Inflammatory macrophage treated with lipopolysaccharide for 4 hours (primary cell): ENCODE data around the gene SLC7A4.
"Not testable (repeated sequence)": the region's sequence is repeated elsewhere in the genome, so short reads cannot be mapped to it uniquely, and the experiment has no call there.

Source experiments
- DNase-seq: peaks from one replicate; pipeline ENCODE4 v3.0.0-alpha.2; 2020

Gene SLC7A4

DNA sequence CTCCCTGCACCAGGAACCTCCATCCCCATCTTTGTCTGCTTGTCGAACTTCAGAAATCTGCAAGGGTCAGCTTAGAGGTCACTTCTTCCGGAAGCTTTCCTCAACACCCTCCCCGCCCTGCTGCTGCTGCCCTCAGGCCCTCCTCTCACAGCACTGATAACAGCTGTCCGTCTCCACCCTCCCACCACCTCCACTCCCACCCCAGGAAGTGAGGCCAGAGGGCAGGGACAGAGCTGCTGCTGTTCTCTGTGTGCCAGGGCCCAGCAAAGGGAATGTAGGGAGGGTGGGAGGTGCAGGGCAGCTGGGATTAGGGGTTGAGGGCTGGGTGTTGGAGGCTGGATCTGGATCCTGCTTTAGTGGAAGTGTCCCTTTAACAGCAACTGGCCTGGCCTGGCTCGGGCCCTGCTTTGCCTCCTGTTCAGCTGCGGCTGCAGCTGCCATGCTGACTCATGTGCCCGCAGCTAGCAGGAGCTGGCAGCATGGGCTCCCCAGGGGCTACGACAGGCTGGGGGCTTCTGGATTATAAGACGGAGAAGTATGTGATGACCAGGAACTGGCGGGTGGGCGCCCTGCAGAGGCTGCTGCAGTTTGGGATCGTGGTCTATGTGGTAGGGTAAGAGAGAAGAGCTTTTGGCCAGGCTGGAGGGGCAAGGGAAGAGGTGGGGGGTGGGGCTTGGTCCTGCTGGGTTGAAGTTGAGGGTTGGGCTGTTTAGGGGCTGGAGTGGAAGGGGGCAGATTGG is 17.5 kb downstream of the SLC7A4 start, which contains the start of gene P2RX6:
Gene P2RX6, plus strand, starts transcription at position 440 of the 740 bp plus-strand sequence. Its CDS starts 10 bp downstream, at position 450.
- peak; percentile 19 for DNase-seq

- DNase-seq, result peak; percentile 79
Measured at GRCh38 chr22:21014202-21014725, 18.1 kb downstream of the SLC7A4 start.

DNA sequence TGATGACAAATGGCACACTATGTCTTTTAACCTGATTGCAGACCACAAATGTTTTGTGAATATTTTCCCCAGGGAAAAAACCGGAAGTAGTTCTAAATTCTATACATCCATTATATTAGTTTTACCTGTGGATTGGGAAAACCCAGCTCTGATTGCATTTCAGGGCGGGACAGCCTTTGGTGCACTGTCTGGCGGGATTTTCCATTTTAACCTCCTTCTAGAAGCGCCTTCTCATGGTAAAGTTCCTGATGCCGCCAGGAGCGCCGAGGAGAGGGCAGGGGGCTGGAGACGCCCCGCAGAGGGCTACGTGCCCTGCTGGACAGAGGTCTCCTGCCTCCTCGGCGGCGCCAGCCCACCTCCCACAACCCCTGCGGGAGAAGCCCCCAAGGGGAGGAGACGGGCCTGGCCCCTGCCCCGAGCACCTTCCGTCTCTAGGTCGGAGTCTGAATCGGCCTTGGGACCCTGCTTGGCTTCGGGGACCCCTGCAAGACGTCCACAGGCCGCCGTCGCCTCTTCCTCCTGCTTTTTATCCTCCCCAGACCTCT is 18.6 kb downstream of the SLC7A4 start:
- DNase-seq, result no peak

DNA sequence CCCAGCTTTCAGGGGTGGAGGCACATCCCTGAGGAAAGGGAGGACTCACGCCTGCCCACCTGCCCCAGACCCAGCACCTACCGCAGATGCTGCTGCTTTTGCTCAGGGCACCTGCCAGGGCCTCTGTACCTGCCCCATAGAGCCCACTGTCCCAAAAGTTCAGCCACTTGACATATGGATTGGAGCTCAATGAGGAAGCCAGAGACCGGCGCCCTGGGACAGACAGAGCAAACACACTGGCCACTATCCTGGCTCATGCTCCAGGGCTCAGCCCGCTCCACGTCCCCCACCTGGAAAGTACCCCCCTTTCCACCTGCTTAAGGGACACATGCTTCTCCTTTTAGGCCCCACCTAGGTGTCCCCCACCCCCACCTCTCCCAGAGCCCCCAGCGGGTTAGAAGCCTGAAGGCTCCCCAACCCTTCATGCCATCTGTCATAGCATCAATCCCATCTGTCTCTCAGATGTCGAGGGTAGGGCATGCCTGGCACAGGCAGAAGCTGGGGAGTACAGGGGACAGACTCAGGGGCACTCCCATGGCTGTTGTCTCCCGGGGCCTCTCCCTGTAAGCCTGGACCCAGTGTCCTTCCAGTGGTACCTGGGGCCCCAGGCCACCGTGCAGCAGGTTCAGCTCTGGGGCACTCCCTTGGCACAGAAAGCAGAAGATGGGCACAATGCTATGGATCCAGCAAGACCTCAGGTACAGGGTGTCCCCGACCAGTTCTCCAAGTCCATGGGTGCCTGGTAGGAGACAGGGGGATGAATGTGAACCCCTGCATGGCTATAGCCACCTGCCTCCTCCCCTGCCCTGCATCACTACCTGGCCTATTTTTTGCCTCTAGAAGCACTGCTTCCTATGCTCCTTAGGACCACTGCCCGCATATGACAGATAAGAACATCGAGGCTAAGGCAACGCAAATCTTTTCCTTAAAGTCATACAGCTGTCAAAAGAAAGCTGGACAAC is 19.6 kb downstream of the SLC7A4 start:
- no peak for DNase-seq

DNA sequence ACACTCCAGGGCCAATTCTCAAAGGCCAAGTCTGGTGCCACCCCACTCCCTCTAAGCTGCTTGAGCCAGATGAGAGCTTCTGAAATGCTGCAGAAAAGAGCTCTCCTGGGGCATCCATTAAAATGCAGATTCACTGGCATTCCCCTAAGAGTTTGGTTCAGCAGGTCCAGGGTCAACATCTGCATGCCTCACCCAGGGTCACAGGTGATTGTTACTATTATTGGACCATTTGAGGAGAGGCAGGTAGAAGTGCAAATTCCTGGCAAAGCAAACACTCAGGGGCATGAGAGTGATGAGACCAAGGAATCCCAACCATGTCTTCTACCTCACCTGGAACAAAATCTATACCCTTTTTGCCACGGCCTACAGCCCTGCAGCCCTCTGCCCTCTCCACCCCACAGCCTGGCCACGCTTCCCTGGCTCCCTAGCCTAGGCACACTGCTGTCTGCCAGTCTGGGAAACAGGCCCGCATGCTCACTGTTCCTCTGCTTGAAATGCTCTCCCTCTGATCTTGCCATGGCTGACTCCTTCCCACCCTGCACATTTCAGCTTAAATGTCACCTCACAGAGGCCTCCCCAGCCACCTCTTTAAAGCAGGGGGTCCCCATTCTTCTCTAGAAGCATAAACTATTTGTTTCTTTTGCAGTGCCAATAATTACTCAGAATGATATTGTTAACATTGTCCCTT is 21.8 kb downstream of the SLC7A4 start:
- no peak for DNase-seq

DNA sequence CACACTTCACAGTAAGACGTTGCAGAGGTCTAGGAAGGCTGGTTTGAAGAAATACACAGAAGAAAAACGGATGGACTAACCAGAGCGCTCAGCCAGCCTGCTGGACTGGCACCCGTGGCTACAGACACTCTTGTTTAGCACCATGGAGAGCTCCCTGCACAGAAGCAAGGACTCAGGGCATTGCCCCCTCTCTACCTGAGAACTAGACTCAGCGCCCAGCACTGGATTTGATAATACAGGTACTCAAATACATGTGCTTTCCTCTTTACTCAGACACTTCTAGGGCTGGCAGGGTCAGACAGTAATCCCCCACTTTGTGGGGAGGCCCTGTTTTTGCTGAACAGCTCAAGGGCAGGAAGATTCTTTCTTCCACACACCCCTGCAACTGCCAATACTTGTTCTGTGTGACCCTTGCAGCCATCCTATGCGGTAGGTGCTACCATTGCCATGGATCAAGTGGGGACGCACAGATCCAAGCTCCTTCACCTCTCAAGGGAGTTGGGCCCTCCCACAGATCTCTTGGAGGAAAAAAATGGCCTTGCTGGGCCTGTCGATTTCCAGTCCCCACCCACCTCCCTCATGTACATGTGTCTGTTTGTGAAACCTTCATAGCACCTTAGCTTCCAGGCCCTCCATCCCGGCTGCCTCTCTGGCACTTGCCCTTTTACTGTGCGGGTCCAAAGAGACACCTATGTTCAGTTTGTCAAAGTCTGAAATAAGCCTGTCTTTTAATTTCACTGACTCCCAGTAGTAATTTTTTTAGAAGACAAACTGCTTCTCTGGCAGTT is 22.5 kb downstream of the SLC7A4 start:
- DNase-seq, result no peak

GRCh38 chr22:21009208-21009607 is 23.2 kb downstream of the SLC7A4 start:
- not testable (repeated sequence) for DNase-seq

- DNase-seq, result no peak
Measured at GRCh38 chr22:21003782-21004181, 28.6 kb downstream of the SLC7A4 start.

DNA sequence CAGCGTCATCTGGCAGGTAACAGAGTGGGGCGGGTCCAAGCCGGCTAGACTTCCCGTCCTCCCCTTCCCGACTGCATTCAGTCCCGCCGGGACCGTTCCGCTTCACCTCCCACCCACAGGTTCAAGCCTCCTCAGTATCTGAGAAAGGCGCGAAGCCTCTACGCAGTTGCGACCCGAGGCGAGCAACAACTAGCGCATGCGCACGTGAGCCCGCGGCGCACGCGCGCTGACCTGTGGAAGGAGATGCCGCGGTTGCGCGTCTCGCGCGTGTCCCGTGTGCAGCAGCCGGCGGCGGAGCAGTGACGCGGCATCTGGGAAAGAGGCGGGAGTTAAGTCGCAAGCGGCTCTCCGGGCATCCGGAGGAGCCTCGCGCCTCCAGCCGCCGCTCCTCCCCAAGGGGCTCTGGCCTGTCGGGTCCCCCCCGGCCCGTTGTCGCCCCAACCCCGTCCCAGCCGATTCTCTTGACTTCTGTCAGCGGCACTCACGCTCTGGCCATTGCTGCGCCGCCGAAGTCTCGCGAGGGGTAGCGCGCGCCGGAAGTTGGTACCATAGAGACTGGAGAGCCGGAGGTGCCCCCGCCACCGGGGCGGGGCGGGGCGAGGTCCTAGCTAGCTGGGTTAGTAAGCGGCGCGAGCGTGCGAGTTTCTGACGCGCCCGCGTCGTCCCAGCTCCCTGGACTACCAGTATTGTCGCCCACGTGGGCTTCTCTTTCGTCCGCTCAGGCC is 30.6 kb downstream of the SLC7A4 start, which contains the start of gene THAP7:
Gene THAP7, minus strand, starts transcription at position 518 of the 725 bp plus-strand sequence. Its CDS starts 207 bp downstream, at position 311.
- peak; percentile 98 for DNase-seq

DNA sequence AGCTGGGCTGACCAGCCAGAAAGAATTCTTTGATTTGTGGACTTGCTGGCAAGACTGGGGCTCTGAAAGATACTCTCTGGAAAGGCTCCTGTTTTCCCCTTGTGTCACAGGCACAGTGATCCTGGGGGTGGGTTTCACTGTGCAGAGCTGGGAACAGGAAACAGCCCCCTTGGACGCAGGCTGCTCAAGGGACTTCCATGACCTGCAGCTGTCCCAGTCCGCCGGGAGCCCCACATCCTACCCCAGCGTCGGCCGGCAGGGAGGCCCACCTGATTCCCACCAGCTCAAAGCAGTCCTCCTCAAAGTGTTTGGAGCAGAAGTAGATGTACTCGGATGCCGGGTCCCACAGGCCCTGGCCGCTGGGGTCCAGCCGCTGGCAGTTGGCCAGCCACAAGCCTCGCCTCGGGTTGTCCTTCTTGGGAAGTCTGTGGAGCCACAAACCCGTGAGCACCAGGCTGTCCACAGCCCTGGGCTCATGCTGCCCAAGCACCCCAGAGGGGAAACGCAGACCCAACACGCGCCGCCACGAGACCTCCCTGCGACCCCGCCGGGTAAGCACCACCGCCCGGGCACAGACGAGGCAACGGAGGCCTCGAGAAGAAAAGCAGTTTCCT is 31.3 kb downstream of the SLC7A4 start:
- peak; percentile 10 for DNase-seq

- DNase-seq, result no peak
Measured at GRCh38 chr22:21000207-21000986, 32.0 kb downstream of the SLC7A4 start.

DNA sequence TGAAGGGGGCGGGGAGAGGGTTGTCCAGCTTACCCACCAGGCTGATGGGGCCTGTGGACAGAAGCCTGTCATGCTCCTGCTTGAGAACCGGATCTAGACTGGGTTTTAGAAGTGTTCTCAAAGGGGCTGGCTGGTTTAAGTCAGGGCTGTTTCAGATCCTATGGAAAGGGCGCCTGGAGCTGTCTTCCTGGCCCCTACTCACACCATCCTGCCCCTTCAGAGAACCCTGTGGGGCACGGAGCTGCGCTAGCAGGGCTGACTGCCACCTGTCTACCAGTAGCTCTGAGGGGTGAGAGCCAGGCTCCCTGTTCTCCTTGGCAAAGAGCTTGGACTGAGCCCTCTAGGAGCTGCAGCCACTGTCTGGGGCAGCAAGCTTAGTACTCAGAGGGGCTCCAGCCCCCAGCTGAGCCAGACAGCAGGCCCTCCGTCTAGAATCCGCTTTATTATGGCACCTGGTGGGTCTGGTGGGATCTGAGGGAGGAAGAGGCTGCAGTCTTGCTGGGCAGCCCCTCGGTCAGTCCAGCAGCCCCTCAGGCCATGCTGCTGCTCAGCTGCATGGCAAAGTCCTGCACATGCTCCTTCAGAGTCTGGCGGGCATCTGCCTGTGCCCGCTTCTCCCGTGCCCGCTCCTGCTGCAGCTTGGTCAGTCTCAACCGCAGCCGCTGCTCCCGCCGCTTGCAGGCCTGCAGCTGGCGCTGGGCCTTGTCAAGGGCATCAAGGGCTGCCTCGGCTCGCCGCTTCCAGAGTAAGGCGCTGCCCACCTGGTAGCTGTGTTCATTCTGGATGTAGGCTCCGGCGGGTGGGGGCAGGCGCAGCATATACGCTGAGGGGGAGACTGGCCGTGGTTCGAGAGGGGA is 32.8 kb downstream of the SLC7A4 start:
- no peak for DNase-seq

DNA sequence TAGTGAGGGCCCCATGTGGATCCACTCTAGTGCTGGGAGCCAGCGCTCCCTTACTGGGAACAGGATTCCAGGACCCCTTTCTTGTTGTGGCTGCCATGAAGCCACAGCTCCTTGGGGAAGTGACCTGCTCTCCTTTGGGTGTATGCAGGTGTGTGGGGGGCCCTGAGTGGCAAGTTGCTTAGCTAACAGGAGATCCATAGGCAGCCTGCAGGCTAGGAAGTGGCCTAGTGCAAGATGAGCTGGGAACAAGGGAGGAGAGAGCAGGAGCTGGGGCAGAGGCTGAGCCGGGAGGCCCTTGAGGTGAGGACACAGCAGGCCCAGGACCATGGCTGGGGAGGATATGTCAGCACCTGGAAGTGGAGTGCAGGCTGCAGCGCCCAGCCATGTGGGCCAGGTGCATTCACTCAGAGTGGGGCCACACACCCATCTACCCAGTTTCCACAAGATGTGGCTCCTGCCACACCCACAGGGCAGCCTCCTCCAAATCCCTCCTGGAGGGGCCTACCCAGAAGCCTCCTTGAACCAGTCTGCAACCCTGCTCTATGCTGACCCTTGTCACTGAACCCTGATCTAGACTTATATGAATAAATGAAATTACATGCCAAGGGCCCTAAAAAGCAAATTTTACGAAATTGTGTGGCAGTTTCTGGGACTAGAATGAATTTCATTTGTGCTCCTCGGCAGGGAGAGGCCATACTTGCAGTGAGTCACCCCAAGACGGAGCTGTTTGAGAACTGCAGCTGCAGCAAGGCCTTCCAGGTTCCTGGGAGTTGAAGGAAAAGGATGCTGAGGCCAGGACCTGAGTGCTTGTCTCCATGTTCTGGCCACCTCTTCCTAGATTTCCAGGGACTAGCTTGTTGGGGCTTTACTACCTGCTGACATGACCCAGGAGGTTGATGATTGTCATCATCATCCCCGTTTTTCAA is 33.7 kb downstream of the SLC7A4 start:
- no peak for DNase-seq

- no peak for DNase-seq
Measured at GRCh38 chr22:20997536-20998257, 34.7 kb downstream of the SLC7A4 start.

GRCh38 chr22:20996598-20997535 is 35.5 kb downstream of the SLC7A4 start:
- no peak for DNase-seq

DNA sequence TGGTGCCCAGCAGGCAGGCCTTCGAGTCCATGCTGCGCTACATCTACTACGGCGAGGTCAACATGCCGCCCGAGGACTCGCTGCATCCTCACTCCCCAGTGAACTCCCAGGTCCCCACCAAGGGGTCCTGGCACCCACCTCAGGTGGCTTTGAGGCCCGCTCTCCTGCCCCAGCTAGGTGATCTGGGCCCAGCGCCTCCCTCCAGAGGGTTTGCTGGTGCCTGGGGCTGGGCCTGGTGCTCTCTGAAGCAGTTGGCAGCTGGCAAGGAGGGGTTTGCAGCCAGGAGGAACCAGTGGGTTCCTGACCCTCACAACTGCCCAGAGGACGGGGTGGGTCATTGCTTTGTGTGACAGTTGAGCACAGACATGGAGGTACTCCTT is 36.3 kb downstream of the SLC7A4 start:
- DNase-seq, result no peak
